ENCODE data around the gene TLN1. TPM values are rescaled to one million over a fixed set of nuclear protein-coding genes. Genes with fewer than 3 reads are reported as not detected.

TLN1 gene
- total RNA-seq, 3 donors from 2014 or later (not counting 1 experiment from before 2014, with no cell fraction given), result 509 to 552 (median 528) TPM

- H3K4me1 Mint-ChIP-seq, result peaks cover 0 to 25% of the 10 kb centered on the region in 2 donors
- Histone ChIP-seq H3K27ac (ENCODE audit: low read length) (no peak overlapping the region), H3K36me3 (ENCODE audit: control insufficient read depth, insufficient read depth, low read length) (peaks cover 4% of the 10 kb centered on the region), H3K9me3 (ENCODE audit: control insufficient read depth, insufficient read depth, low read length) (no peaks in the 10 kb centered on the region), H3K4me3 (ENCODE audit: low read length) (no peak overlapping the region), H3K4me1 (ENCODE audit: control insufficient read depth, insufficient read depth, low read length) (peaks cover 17% of the 10 kb centered on the region), H3K27me3 (ENCODE audit: control insufficient read depth, insufficient read depth, low read length) (no peaks in the 10 kb centered on the region)
- DNase-seq, result no peak
- no peaks in the 10 kb centered on the region for H3K9me3 Mint-ChIP-seq
- peak overlapping the region; percentile 47 for H3K4me3 Mint-ChIP-seq
- WGBS (ENCODE audit: insufficient coverage), result 96% methylated on average over 2 of the region's 2 CpGs
- TF ChIP-seq, protein P1, sequence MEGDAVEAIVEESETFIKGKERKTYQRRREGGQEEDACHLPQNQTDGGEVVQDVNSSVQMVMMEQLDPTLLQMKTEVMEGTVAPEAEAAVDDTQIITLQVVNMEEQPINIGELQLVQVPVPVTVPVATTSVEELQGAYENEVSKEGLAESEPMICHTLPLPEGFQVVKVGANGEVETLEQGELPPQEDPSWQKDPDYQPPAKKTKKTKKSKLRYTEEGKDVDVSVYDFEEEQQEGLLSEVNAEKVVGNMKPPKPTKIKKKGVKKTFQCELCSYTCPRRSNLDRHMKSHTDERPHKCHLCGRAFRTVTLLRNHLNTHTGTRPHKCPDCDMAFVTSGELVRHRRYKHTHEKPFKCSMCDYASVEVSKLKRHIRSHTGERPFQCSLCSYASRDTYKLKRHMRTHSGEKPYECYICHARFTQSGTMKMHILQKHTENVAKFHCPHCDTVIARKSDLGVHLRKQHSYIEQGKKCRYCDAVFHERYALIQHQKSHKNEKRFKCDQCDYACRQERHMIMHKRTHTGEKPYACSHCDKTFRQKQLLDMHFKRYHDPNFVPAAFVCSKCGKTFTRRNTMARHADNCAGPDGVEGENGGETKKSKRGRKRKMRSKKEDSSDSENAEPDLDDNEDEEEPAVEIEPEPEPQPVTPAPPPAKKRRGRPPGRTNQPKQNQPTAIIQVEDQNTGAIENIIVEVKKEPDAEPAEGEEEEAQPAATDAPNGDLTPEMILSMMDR (IDR thresholded peaks at IDR 0.05), result no peak
- intact Hi-C loops (cut with micrococcal nuclease), result no loop called here
- H3K27ac Mint-ChIP-seq, result peak overlapping the region in 1 of 2 donors; percentile 31
- ATAC-seq, result no peak
- H3K36me3 Mint-ChIP-seq, result no peaks in the 10 kb centered on the region
- H3K27me3 Mint-ChIP-seq (ENCODE audit: low read depth in 2 of 2), result no peaks in the 10 kb centered on the region
Observed at GRCh38 chr9:35687306-35687705, 44.7 kb downstream of the TLN1 start.

GRCh38 chr9:35686222-35687203, 45.5 kb downstream of the TLN1 start:
- Histone ChIP-seq H3K9me3 (ENCODE audit: control insufficient read depth, insufficient read depth, low read length) (no peaks in the 10 kb centered on the region), H3K4me1 (ENCODE audit: control insufficient read depth, insufficient read depth, low read length) (peaks cover 14% of the 10 kb centered on the region), H3K36me3 (ENCODE audit: control insufficient read depth, insufficient read depth, low read length) (peaks cover 4% of the 10 kb centered on the region), H3K27me3 (ENCODE audit: control insufficient read depth, insufficient read depth, low read length) (no peaks in the 10 kb centered on the region), H3K4me3 (ENCODE audit: low read length) (no peak overlapping the region), H3K27ac (ENCODE audit: low read length) (no peak overlapping the region)
- Mint-ChIP-seq H3K4me3 (peak overlapping the region; percentile 31), H3K9me3 (no peaks in the 10 kb centered on the region), H3K36me3 (no peaks in the 10 kb centered on the region), H3K27ac (no peak overlapping the region), H3K27me3 (ENCODE audit: low read depth in 2 of 2) (no peaks in the 10 kb centered on the region), H3K4me1 (peaks cover 0 to 19% of the 10 kb centered on the region in 2 donors)
- no peak for DNase-seq
- no peak for ATAC-seq
- intact Hi-C loops (cut with micrococcal nuclease), result no loop called here
- WGBS (ENCODE audit: insufficient coverage), result 86% methylated on average over 10 of the region's 11 CpGs
- TF ChIP-seq, protein P1 (IDR thresholded peaks at IDR 0.05), result no peak

- peaks cover 4% of the 10 kb centered on the region for H3K36me3 ChIP-seq (ENCODE audit: control insufficient read depth, insufficient read depth, low read length)
- intact Hi-C loops (cut with micrococcal nuclease), result no loop called here
- no peak overlapping the region for H3K4me3 ChIP-seq (ENCODE audit: low read length)
- ATAC-seq (no peak), DNase-seq (no peak)
- Mint-ChIP-seq H3K4me1 (peaks cover 0 to 10% of the 10 kb centered on the region in 2 donors), H3K4me3 (no peak overlapping the region), H3K27ac (no peak overlapping the region), H3K9me3 (no peaks in the 10 kb centered on the region), H3K27me3 (ENCODE audit: low read depth in 2 of 2) (no peaks in the 10 kb centered on the region), H3K36me3 (no peaks in the 10 kb centered on the region)
- H3K27me3 ChIP-seq (ENCODE audit: control insufficient read depth, insufficient read depth, low read length), result no peaks in the 10 kb centered on the region
- TF ChIP-seq, protein P1 (IDR thresholded peaks at IDR 0.05), result no peak
- 94% methylated on average over 13 of the region's 13 CpGs for WGBS (ENCODE audit: insufficient coverage)
- no peak overlapping the region for H3K27ac ChIP-seq (ENCODE audit: low read length)
- H3K9me3 ChIP-seq (ENCODE audit: control insufficient read depth, insufficient read depth, low read length), result no peaks in the 10 kb centered on the region
- H3K4me1 ChIP-seq (ENCODE audit: control insufficient read depth, insufficient read depth, low read length), result peaks cover 9% of the 10 kb centered on the region
Observed at GRCh38 chr9:35685506-35685905, 46.5 kb downstream of the TLN1 start.

Measured in natural killer cell (primary cell).